NCI-H146 treated with DMSO at 0.1 percent for 48 hours (cell line): ENCODE measurements around the gene CHPF2.

ENCODE experiments used
- DNase-seq: peaks from one replicate; lab custom pipeline; 2025; ENCODE audit not compliant: unreplicated experiment; lab: John Stamatoyannopoulos, UW

Gene CHPF2

GRCh38 chr7:151244841-151245346, 12.6 kb downstream of the CHPF2 start:
- DNase-seq: no peak

- no peak for DNase-seq
Measured at GRCh38 chr7:151245360-151246101, 13.2 kb downstream of the CHPF2 start.

GRCh38 chr7:151246102-151246850, 14.0 kb downstream of the CHPF2 start:
- DNase-seq: no peak

GRCh38 chr7:151246851-151247580, 14.7 kb downstream of the CHPF2 start:
- no peak for DNase-seq

GRCh38 chr7:151247611-151248345, 15.5 kb downstream of the CHPF2 start:
- DNase-seq: no peak

- DNase-seq: no peak
Measured at GRCh38 chr7:151248346-151249033, 16.2 kb downstream of the CHPF2 start, which contains the start of gene SMARCD3. SMARCD3 (minus strand) TSS chr7:151248694; CDS start chr7:151248562, 132 bp downstream.

GRCh38 chr7:151249034-151249731, 16.9 kb downstream of the CHPF2 start:
- no peak for DNase-seq

GRCh38 chr7:151249732-151250072, 17.4 kb downstream of the CHPF2 start:
- no peak for DNase-seq

- no peak for DNase-seq
Measured at GRCh38 chr7:151250181-151251132, 18.2 kb downstream of the CHPF2 start.

- no peak for DNase-seq
Measured at GRCh38 chr7:151251328-151251688, 19.0 kb downstream of the CHPF2 start.

- DNase-seq: no peak
Measured at GRCh38 chr7:151251689-151252560, 19.6 kb downstream of the CHPF2 start.

GRCh38 chr7:151252561-151252835, 20.2 kb downstream of the CHPF2 start:
- DNase-seq: no peak

- DNase-seq: no peak
Measured at GRCh38 chr7:151252961-151253711, 20.9 kb downstream of the CHPF2 start.

- DNase-seq: no peak
Measured at GRCh38 chr7:151254316-151254715, 22.0 kb downstream of the CHPF2 start.

GRCh38 chr7:151254851-151255250, 22.6 kb downstream of the CHPF2 start:
- DNase-seq: no peak

GRCh38 chr7:151255390-151255789, 23.1 kb downstream of the CHPF2 start:
- DNase-seq: no peak

- DNase-seq: no peak
Measured at GRCh38 chr7:151256410-151257045, 24.2 kb downstream of the CHPF2 start.
